ENCODE results near the gene ETV5.

GRCh38 chr3:186108941-186109865, at the start of gene ETV5:
- TF ChIP-seq CTCF (conservative IDR thresholded peaks at IDR 0.05 in 1 of 2, IDR thresholded peaks at IDR 0.05 in 1 of 2; ENCODE audit: extremely low read depth in 1 of 2, insufficient read depth in 1 of 2, low read depth in 1 of 2, low read length in 2 of 2) (no peak), EZH2 (IDR thresholded peaks at IDR 0.05; ENCODE audit: borderline replicate concordance, low read length) (no peak)
